SH-SY5Y (cell line): Measurements from ENCODE around the gene CDH4.

Experiments
- GATA2 ChIP-seq: IDR thresholded peaks from 2 replicates; pipeline ENCODE4 v1.6.1; 2011; ENCODE audit warnings: mild to moderate bottlenecking, low read depth, low read length
- GATA3 ChIP-seq: IDR thresholded peaks from 2 replicates; pipeline ENCODE4 v1.6.1; 2011; ENCODE audit warnings: low read depth, mild to moderate bottlenecking, low read length, moderate library complexity

Gene CDH4

GRCh38 chr20:61379898-61380544, 128.0 kb downstream of the CDH4 start:
- TF ChIP-seq GATA3: no peak
- no peak for TF ChIP-seq GATA2

DNA sequence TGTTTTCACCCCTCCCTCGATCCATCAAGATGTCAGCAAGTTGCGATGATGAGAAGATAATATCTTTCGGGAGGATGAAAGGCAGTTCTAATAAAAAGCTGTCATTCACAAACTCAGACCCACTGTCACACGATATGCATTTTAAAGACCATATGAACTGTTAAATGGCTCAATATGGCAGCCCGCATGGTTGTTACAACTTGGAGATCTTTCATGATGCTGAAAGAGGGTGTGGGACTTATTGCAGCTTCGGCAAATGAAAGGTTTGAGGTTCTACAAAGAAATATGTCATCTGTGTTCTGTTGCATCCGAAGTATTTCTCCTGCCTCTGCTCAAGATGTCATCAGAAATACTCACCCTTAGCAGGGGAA, 128.5 kb downstream of the CDH4 start:
- TF ChIP-seq GATA3: no peak
- no peak for TF ChIP-seq GATA2

DNA sequence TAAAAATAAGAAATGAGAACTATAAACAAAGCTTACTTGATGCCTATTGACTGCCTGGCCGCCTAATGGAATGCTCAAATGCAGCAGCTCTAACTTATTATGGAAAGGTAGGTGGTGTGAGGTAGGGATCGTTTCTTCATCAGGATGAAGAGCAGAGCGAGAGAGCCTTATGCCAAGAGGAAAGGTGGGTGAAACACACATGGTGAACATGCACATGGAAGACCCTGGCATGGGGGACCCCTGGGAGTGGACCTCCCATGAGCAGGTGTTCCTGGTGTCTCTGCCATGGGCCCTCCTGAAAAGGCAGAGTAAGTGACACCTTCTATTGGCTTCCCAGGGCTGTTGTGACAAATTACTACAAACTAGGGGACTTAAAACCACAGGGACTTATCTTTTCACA, 130.1 kb downstream of the CDH4 start:
- no peak for TF ChIP-seq GATA3
- TF ChIP-seq GATA2: no peak

DNA sequence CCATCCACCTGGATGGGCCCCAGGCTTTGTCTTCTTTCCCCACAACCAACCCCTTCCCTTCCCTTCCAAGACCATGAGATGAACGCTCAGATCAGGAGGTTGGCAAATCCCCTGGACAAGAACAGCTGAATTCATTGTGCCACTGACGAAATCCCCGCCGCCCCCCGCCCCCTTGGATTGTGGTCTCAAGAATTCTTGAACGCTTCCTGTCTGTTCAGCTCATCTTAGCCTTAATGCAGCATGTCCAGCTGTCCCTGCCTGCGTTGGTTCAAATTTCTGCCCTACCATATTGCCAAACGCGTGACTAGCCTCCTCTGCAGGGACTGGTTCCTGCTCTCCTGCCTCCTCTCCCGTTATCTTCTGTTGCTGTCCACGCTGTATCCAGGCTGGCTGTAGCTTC, 133.2 kb downstream of the CDH4 start:
- no peak for TF ChIP-seq GATA2

GRCh38 chr20:61385731-61386130, 133.7 kb downstream of the CDH4 start:
- TF ChIP-seq GATA2 (no peak), GATA3 (no peak)

GRCh38 chr20:61387204-61387953, 135.3 kb downstream of the CDH4 start:
- TF ChIP-seq GATA3 (no peak), GATA2 (no peak)

- TF ChIP-seq GATA3: no peak
- TF ChIP-seq GATA2: no peak
These were observed 135.9 kb downstream of the CDH4 start for GRCh38 chr20:61387954-61388348.

GRCh38 chr20:61389077-61389476, 137.0 kb downstream of the CDH4 start:
- no peak for TF ChIP-seq GATA2
- no peak for TF ChIP-seq GATA3

GRCh38 chr20:61391185-61391584, 139.1 kb downstream of the CDH4 start:
- TF ChIP-seq GATA2: no peak
- TF ChIP-seq GATA3: no peak

- TF ChIP-seq GATA2 (no peak), GATA3 (no peak)
These were observed 139.9 kb downstream of the CDH4 start for GRCh38 chr20:61391812-61392520.

- TF ChIP-seq GATA3: no peak
- no peak for TF ChIP-seq GATA2
These were observed 142.2 kb downstream of the CDH4 start for GRCh38 chr20:61394088-61394799.

- TF ChIP-seq GATA2 (no peak), GATA3 (no peak)
These were observed 144.3 kb downstream of the CDH4 start for GRCh38 chr20:61396262-61396848.

- TF ChIP-seq GATA2 (no peak), GATA3 (no peak)
These were observed 145.1 kb downstream of the CDH4 start for GRCh38 chr20:61397146-61397545.

DNA sequence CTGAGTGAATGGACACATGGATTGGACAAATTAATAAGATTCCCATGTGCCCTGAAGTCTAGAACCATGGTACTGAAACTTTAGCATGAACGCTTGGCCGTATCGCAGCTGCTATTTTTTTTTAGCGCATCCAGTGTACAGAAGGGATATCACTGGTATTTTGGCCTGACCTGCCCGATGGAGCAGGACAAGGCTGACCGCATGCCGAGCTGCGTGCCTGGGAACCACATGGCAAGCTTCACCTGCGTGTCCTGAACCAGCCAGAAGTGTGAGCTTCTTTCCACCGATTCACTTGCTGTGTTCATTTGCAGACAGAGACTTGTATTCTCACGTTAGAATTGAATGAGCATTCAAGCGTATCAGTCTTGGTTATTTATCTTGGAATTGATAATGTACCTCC, 145.7 kb downstream of the CDH4 start:
- no peak for TF ChIP-seq GATA2
- TF ChIP-seq GATA3: no peak
